ENCODE results near the gene PTH.
A peak's percentile ranks its signal among the peaks of the same experiment; 100 is the strongest.

PTH gene

DNA sequence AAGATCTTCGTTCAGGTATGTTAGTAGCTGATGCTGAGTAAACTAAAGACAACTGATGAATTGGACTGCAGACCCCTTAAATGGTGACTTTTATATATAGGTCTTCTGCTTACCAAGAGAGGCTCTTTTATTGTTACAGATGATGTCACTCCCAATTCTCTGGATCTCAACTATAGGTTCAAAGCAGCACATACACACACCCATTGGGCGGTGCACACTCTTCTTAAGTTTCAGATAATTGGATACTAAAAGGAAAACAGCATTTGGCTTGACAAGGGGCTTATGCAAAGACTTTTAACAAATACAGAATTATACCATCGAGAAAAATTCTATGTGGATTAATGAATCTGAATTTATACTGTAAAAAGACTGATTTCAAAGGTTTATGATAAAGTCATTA, at the start of gene PTH:
Gene PTH, minus strand, starts transcription at position 69 of the 400 bp plus-strand sequence. CDS start 3,142 bp downstream, outside the sequence.
- in situ Hi-C loops (cut with MboI; ENCODE audit: low pct_unique_long_range_greater_than_20kb, low sequenced_read_pairs), result no loop called here
- no peak for DNase-seq

DNA sequence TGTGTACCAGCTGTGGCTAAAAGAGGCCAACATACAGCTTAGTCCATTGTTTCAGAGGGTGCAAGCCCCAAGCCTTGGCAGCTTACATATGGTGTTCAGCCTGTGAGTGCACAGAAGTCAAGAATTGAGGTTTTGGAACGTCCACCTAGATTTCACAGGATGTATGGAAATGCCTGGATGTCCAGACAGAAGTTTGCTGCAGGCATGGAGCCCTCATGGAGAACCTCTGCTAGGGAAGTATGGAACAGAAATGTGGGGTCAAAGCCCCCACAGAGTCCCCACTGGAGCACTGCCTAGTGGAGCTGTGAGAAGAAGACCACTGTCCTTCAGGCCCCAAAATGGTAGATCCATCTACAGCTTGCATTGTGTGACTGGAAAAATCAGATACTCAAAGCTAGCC, 42.2 kb upstream of the PTH start:
- DNase-seq, result no peak
- in situ Hi-C loops (cut with MboI; ENCODE audit: low pct_unique_long_range_greater_than_20kb, low sequenced_read_pairs), result no loop called here

DNA sequence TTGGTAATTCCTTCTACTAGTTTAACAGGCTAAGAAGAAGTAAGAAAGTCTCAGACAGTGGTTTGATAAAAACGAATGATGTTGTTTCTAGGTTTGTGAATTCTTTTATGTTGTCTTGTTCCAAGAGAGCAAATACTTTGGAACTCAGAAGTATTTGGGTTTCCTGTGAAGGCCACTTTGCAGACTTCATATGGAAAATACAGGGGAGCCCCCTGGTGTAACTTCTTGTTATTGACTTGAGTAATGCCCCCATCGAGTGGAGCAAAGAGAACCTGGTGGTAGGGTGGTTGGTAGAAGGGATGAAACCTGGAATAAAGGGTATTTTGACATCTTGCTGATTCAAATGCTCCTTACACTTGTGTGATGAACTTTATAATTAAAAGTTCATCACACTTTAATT, 40.0 kb upstream of the PTH start:
- DNase-seq, result peak; percentile 19
- in situ Hi-C loops (cut with MboI; ENCODE audit: low pct_unique_long_range_greater_than_20kb, low sequenced_read_pairs), result no loop called here

DNA sequence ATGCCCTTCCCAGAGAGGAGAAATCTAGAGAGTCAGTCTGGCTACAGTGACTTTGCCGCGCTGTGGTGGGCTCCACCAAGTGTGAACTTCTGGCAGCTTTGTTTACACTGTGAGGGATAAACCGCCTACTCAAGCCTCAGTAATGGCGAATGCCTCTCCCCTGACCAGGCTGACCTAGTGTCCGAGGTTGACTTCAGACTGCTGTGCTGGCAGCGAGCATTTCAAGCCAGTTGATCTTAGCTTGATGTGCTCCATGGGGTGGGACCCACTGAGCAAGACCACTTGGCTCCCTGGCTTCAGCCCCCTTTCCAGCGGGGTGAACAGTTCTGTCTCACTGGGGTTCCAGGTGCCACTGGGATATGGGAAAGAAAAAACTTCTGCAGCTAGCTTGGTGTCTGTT, 38.6 kb upstream of the PTH start:
- in situ Hi-C loops (cut with MboI; ENCODE audit: low pct_unique_long_range_greater_than_20kb, low sequenced_read_pairs), result no loop called here
- DNase-seq, result no peak

DNA sequence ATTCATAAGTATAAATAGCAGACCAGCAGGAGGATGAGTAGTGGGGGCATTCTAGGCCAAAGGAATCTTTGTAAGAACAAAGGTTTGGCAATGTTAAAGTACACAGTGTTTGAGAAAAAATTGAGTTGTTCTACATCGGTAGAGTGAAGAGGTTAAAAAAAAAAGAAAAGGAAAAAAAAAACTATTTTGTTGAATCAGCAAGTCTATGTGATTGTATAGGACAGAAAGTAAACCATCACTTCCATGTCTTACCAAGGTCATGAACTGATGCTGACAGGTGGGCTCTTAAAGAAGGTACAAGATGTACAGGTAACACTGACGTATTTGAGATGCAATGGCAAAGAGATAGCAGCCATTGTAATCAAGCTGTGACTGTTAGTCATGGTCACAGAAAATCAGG, 29.5 kb upstream of the PTH start:
- no peak for DNase-seq
- in situ Hi-C loops (cut with MboI; ENCODE audit: low pct_unique_long_range_greater_than_20kb, low sequenced_read_pairs), result no loop called here

DNA sequence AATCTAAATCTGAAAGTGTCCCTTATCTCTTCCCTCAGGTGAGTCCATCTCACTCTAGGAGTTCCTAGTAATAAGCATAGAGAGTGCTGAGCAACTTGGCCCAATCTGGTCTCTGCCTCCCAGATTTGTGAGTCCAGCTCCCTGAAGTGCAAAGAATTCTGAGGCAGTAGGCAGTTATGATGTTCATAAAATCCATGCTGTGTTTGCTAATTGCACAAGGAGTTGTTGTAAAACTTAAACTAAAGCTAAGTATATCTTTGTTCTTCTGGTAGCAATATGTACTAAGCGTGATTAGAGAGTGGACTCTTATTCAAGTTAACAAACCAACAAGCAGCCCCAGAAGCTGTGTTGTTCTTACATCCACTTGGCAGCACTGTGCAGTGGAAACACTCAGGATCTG, 7.6 kb upstream of the PTH start:
- in situ Hi-C loops (cut with MboI; ENCODE audit: low pct_unique_long_range_greater_than_20kb, low sequenced_read_pairs), result no loop called here
- DNase-seq, result no peak

DNA sequence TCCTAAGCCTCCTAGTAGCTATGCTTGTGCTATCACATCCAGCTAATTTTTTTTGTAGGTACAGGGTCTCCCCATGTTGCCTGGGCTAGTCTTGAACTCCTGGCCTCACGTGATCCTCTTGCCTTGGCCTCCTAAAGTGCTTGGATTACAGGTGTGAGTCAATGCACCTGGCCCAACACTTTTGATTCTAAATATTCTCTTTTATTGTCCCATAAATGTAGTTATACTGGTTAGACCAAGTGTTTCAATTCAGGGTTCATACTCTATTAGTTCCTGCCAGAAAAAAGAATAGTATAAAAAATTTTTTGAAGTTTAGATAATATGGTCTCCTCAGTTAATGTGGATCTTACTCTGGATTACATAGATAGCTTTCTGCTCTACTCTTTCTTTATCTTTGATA, 6.7 kb upstream of the PTH start:
- in situ Hi-C loops (cut with MboI; ENCODE audit: low pct_unique_long_range_greater_than_20kb, low sequenced_read_pairs), result no loop called here

DNA sequence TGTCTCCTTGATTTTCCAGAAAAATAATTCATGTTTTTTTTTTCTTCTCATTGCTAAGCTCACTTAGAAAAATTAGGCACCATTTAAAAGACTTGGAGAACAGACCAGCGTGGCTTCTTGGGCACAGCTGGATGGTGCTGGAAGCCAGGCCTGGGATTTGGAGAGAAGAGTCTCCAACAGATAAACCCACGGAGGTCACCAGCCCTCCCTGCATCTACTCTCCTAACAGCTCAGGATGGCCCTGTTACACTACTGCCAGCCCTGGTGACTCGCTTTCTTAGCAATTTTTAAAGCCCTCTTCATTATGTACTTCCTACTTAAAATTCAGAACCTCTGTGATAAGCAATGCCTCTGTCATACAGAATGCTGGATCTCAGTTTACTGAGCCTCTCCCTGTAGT, 1.7 kb downstream of the PTH start:
- DNase-seq, result no peak
- in situ Hi-C loops (cut with MboI; ENCODE audit: low pct_unique_long_range_greater_than_20kb, low sequenced_read_pairs), result no loop called here

More for the DNA sequence above, 6.7 kb upstream of the PTH start:
- no peak for DNase-seq

DNA sequence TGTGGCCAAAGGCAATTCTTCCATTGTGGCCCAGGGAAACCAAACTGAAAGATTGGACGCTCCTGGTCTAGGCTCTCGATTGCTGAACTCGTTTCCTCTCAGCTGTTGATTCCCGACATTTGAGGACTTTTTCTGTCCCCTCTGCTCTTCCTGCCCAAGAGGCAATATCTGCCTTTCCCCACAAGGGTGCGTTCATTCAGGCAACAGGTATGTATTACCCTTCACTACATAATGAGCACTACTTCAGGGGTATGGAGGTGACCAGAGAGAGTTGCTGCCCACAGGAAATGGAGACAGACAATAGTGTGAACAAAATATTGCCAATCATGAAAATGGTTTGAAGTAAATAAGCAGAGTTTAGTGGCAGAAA, 8.2 kb downstream of the PTH start:
- peak; percentile 2 for DNase-seq
- in situ Hi-C loops (cut with MboI; ENCODE audit: low pct_unique_long_range_greater_than_20kb, low sequenced_read_pairs), result no loop called here

DNA sequence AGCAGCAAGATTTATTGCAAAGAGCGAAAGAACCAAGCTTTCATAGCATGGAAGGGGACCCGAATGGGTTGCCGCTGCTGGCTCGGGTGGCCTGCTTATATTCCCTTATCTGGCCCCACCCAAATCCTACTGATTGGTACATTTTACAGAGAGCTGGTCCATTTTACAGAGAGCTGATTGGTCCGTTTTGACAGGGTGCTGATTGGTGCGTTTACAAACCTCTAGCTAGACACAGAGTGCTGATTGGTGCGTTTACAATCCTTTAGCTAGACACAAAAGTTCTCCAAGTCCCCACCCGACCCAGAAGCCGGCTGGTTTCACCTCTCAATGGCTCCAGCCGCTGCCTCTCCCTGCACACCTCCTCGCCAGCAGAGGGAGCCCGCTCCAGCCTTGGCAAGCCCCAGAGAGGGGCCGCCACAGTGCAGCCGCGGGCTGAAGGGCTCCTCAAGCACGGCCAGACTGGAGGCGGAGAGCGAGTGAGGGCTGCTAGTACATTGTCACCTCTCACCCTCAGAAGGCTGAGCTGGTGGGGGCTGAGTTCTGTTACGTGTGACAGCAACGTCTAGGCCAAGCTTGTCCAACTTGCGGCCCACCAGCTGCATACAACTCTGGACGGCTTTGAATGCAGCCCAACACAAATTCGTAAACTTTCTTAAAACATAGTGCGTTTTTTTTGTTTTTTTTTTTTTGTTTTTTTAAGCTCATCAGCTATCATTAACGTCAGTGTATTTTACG, 8.7 kb downstream of the PTH start:
- in situ Hi-C loops (cut with MboI; ENCODE audit: low pct_unique_long_range_greater_than_20kb, low sequenced_read_pairs), result no loop called here
- no peak for DNase-seq

DNA sequence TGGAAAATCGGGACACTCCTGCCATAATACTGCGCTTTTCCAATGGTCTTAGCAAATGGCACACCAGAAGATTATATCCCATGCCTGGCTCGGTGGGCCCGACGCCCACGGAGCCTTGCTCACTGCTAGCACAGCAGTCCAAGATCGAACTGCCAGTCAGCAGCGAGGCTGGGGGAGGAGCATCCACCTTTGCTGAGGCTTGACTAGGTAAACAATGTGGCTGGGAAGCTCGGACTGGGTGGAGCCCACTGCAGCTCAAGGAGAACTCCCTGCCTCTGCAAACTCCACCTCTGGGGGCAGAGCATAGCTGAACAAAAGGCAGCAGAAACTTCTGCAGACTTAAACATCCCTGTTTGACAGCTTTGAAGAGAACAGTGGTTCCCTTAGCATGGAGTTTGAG, 15.6 kb downstream of the PTH start:
- in situ Hi-C loops (cut with MboI; ENCODE audit: low pct_unique_long_range_greater_than_20kb, low sequenced_read_pairs), result no loop called here
- DNase-seq, result no peak

DNA sequence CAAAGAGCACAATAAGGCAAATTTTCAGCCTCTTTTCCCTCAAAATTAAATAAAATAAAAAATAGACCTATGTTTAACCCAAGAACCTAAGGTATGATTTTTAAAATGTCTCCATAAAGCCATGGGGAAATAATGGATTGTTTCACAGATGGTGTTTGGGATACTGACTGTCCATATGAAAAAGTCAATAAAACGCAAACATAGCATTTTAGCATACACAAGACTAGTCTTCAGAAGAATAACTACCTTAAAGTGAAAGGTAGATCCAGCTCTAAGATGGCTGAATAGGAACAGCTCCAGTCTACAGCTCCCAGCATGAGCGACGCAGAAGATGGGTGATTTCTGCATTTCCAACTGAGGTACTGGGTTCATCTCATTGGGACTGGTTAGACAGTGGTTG, 16.1 kb downstream of the PTH start:
- DNase-seq, result no peak
- in situ Hi-C loops (cut with MboI; ENCODE audit: low pct_unique_long_range_greater_than_20kb, low sequenced_read_pairs), result no loop called here

DNA sequence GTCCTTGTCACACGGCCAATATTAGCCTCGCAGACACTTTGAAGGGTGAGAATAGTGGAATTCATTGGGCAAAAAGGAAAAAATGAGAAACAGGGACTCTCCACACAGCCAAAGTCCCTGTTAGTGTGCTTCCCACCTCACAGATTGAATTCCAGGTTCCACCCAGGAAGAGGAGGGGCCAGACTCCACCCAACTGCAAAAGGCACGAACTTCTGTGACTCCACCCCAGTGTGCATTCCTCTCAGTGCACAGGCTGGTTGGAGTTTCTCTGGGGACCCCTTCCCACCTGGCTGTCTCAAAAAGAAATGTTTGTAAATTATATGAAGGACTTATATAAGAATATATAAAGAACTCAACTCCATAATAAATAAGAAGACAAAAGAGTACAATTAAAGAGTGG, 20.7 kb downstream of the PTH start:
- no peak for DNase-seq
- in situ Hi-C loops (cut with MboI; ENCODE audit: low pct_unique_long_range_greater_than_20kb, low sequenced_read_pairs), result no loop called here

DNA sequence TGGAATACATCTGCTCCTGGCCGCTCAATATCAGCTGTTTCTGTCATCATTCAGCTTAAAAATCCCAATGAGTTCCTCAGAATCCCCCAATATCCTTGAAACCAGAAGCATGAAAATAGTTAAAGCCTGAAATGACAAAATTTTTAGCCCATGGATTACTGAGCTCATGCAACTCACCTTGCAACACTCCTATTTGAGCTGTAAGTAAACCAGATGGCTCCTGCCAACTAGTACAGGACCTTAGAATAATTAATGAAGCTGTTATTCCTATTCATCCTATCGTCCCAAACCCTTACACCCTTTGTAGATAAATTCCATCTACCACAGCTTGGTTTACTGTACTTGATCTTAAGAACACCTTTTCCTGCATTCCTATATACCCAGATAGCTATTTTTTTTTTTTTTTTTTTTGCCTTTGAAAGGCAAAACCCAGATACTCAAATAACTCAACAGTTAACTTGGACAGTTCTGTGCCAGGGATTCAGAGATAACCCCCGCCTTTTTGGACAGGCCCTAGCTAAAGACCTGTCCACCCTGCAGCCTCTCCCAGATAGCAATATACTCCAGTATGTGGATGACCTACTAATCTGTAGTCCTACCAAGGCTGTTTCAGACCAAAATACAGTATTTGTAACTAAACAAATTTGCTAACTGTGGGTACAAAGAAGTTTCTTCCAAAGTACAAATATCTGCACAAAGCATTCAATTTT, 22.6 kb downstream of the PTH start:
- DNase-seq, result no peak
- in situ Hi-C loops (cut with MboI; ENCODE audit: low pct_unique_long_range_greater_than_20kb, low sequenced_read_pairs), result no loop called here

DNA sequence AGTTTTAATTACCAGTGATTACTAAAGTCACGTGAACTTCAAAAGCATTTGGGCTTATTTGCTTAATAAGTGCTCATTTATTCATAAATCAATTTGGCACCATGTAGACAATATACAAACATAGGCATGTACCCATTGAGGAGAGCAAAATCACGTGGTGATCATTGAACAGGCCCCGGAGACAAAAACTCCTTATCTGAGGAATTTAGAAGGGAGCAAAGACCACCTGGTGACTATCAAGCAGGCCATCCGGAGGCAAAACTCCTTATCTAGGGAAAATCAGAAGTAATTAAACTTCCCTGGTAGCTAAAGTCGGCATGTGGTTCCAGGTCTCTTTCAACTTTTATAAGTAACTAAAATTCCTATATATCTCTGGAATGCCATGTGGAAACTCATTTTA, 27.0 kb downstream of the PTH start:
- in situ Hi-C loops (cut with MboI; ENCODE audit: low pct_unique_long_range_greater_than_20kb, low sequenced_read_pairs), result no loop called here
- DNase-seq, result no peak

DNA sequence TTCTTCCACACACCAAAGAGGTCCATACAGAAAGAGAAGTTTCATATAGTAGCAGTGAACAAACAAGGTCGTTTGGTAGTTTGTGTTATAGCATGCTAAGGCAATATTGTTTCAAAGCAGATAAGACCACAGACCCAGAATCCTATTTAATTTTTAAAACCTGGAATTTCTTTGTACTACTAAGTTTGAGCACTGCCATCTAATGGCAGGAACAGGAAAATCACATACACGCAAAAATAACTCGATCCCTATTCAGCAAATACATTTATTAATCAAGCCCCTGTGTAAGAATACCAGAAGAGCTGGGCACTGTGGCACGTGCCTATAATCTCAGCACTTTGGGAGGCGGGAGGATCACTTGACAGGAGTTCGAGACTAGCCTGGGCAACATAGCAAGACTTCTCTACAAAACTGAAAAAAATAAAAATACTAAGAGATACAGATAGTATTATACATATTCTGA, 29.9 kb downstream of the PTH start:
- in situ Hi-C loops (cut with MboI; ENCODE audit: low pct_unique_long_range_greater_than_20kb, low sequenced_read_pairs), result no loop called here
- peak; percentile 54 for DNase-seq

DNA sequence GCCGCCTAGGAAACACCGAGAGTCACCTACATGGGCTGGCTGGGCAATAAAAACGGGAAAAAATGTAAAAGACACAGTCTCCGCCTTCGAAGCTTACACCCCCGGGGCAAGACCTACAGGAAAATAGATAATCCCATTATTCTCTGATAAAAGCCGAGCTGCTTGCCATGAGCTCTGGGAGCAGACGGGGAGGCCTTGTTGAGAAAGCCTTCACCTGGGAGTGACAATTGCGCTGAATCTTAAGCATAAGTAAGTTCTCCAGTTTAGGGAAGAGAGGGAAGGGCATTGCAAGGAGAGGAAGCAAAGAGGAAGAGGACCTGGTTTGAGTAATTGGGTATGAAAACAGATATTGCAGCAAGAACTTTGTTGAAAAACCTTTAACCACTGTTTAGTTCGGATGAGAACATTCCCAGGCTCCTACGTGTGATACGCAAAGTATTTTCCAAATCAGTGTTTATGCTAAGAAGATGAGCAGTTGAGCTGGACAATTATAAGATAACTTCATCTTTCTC, 32.0 kb downstream of the PTH start:
- no peak for DNase-seq
- in situ Hi-C loops (cut with MboI; ENCODE audit: low pct_unique_long_range_greater_than_20kb, low sequenced_read_pairs), result no loop called here

DNA sequence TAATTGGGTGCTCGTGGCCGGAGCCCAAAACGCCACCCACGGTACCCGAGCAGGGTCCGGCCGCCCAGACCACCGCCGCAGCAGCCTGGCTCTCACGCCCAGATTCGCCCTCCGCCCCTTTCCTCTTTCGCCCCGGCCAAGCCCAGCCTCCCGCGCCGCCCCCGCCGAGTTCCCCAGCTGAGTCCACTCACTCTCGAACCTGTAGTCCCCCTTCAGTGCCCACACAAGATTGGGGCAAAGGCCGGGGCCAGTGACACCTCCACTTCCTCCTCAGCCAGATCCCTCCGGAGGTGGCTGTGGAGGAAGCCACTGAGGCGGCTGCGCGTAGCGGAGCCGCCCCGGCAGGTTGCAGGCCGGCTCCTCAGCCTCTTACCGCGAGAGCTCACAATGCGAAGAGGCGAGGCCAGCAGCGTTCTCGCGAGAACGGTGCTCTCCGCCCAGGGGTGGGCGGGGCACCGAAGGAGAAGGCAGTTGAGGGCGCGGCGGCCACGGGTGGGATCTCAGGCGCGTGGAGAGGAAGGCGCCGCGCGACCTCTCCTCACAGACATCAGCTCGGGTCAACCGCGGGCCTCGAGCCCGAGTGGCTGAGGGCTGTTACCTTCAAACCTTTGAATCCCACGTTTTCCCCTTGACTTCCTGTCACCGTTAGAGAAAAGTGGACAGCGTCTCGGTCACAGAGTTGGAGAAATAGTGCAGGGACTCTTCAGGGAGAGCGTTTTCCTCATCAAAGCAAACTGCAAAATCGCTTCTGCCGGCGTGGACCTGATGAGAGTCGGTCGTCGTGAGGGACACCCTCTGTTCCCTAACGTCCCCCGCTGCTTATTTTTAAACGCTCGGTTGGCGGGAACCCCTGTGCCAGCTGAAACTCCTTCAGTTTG, 32.7 kb downstream of the PTH start, which contains the start of gene BTBD10:
Gene BTBD10, minus strand, starts transcription at position 322 of the 878 bp plus-strand sequence. CDS start 18,098 bp downstream, outside the sequence.
- DNase-seq, result peak; percentile 95
- in situ Hi-C loops (cut with MboI; ENCODE audit: low pct_unique_long_range_greater_than_20kb, low sequenced_read_pairs), result no loop called here

DNA sequence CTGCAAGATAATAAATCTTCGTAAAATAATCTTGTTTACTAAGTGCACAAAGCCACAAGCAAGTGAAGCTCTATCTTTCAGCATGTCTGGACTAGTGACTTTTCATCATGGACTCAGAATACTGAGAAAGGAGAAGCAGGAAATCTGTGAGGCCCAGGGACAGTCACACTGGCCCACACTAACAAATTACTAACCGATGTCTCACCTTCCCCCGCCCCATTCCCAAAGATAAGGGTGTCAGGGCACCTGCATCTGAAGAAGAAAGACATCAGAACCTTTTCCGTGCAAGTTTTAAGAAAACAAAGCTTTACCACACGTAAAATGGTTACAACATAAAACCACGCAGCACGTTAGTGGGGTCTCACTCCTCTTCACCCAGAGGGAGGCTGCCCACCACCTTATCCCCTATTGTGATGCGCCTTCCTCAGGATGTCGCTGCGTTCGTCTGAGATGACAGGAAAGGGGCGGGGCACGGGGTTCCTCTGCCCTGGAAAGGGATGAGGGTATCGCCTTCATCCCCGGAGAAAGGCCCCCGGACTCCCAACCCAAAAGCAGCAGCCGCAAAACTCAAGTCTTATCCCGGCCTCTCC, 33.4 kb downstream of the PTH start:
- DNase-seq, result peak; percentile 63
- in situ Hi-C loops (cut with MboI; ENCODE audit: low pct_unique_long_range_greater_than_20kb, low sequenced_read_pairs), result no loop called here

All from KBM-7 (cell line).